SU-DHL-6 (cell line): ENCODE results near the gene TIPIN.

ENCODE experiments used
- CTCF ChIP-seq: fragments of 200-600 bp; sonication (generic); IDR thresholded peaks from one replicate; pipeline ENCODE4 v1.5.1; 2017; ENCODE audit warnings: antibody characterized with exemption, mild to moderate bottlenecking, low read length, moderate library complexity; ENCODE audit not compliant: insufficient read depth, poor library complexity, severe bottlenecking
- EZH2phosphoT487 ChIP-seq: fragments of 200-600 bp; sonication (generic), shearing (Covaris generic); conservative IDR thresholded peaks from 2 replicates; pipeline ENCODE4 v1.6.1; 2018; ENCODE audit warnings: mild to moderate bottlenecking, antibody characterized with exemption, low read length, moderate library complexity, mixed read lengths

- no peak for TF ChIP-seq CTCF
- TF ChIP-seq EZH2phosphoT487 = no peak
These were observed 34.2 kb upstream of the TIPIN start for GRCh38 chr15:66390678-66391077.
